Prostate gland (tissue), 2 donors: ENCODE measurements around the gene ATG7.

ENCODE experiments used
- POLR2A ChIP-seq: fragments of 450-650 bp; IDR thresholded peaks from one replicate; pipeline ENCODE4 v1.6.1; 2016; ENCODE audit warnings: antibody characterized with exemption, mild to moderate bottlenecking
- POLR2AphosphoS5 ChIP-seq: sonication (generic); formaldehyde crosslinking; IDR thresholded peaks from one replicate; pipeline ENCODE4 v1.6.1; 2017; ENCODE audit warnings: antibody characterized with exemption
- TF ChIP-seq, protein P1 (sequence below), 4 experiments: fragments of 200-600 bp in 2 of 4; fragments of 450-650 bp in 2 of 4; sonication (generic) in 2 of 4; IDR thresholded peaks; 1 replicate in 3 of 4; 2 replicates in 1 of 4; pipeline ENCODE4 v1.5.1; 2016 to 2019; ENCODE audit warnings: antibody characterized with exemption in 4 of 4, mild to moderate bottlenecking in 2 of 4, moderate library complexity in 2 of 4

DNA sequence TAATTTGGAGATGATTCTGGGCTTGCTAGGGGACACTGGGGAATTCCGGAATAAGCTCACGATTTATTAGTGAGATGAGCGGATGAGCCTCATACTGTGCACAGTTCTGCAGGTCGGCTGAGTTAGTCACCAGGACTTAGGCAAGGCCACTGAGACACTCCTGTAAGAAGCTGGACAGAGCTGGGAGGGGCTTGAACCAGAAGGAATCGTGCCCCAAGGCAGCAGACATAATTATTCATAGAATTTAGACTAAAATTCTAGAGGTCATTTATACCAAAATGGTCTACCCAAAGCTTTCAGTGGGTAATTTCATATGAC lies 250.2 kb downstream of the ATG7 start:
- TF ChIP-seq, protein P1, sequence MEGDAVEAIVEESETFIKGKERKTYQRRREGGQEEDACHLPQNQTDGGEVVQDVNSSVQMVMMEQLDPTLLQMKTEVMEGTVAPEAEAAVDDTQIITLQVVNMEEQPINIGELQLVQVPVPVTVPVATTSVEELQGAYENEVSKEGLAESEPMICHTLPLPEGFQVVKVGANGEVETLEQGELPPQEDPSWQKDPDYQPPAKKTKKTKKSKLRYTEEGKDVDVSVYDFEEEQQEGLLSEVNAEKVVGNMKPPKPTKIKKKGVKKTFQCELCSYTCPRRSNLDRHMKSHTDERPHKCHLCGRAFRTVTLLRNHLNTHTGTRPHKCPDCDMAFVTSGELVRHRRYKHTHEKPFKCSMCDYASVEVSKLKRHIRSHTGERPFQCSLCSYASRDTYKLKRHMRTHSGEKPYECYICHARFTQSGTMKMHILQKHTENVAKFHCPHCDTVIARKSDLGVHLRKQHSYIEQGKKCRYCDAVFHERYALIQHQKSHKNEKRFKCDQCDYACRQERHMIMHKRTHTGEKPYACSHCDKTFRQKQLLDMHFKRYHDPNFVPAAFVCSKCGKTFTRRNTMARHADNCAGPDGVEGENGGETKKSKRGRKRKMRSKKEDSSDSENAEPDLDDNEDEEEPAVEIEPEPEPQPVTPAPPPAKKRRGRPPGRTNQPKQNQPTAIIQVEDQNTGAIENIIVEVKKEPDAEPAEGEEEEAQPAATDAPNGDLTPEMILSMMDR (IDR thresholded peaks at IDR 0.05): no peak
- TF ChIP-seq POLR2A (no peak), POLR2AphosphoS5 (no peak)
